Measurements from ENCODE around the gene HMG20A. TPM values are rescaled to one million over a fixed set of nuclear protein-coding genes. Genes with fewer than 3 reads are reported as not detected.
"Not testable (repeated sequence)": the region's sequence is repeated elsewhere in the genome, so short reads cannot be mapped to it uniquely, and the experiment has no call there.

The HMG20A gene
- total RNA-seq, 1 experiment from 2014 or later = 62.2 TPM

GRCh38 chr15:77410157-77410500 lies 10.6 kb upstream of the HMG20A start:
- H3K9me3 Mint-ChIP-seq = peaks cover 12% of the 10 kb centered on the region

DNA sequence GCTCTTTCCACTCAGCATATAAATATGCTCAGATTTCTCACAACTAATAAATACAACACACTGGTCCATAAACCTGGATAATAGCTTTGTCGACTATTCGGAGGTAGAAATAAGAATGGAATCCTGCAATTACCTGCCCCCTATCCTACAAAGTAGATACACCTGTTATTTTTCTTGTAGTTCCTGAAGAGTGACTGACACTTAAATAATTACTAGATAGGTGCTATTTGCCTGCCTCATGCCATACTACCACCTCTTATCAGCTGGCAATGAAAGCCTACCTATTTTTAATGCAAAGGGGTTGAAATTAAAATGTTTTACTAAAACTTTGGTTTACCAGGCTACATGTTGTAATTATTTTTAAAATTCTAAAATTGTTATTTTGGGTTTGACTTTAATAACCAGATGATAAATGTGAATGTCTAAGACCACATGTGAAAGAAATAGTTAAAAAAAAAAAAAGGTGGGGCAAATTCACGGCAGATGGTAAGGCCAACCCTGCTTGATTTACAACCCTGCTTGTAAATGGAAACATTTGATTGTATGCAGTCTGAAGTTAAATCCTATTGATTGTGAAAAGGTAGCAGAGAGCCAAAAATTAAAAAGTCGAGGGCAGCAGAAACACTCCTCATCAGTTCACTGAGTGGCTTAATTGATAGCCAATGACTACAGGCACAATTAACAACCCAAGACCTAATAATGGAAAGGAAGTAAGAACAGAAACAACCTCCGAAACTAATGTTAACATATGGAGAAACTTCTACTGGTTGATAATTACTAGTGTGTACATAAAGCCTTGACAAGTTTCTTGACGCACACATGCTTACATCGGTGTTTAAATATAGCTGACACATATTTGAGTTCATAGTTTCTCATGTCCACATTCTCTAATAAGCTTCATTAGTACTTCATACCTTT lies 9.7 kb upstream of the HMG20A start:
- DNase-seq (ENCODE audit: low spot score) = no peak
- H3K27ac Mint-ChIP-seq = no peak overlapping the region
- ATAC-seq = no peak
- POLR2A ChIA-PET = no interaction called here
- peaks cover 35% of the 10 kb centered on the region for H3K4me1 Mint-ChIP-seq
- peaks cover 12% of the 10 kb centered on the region for H3K9me3 Mint-ChIP-seq
- H3K36me3 Mint-ChIP-seq = peaks cover 9% of the 10 kb centered on the region; the same call in 1 of the 2 replicates
- H3K4me3 Mint-ChIP-seq = no peak overlapping the region
- H3K27me3 Mint-ChIP-seq (ENCODE audit: low read depth) = no peaks in the 10 kb centered on the region; the same call in 1 of the 2 replicates
- CTCF ChIA-PET = interaction anchor here (0.8 to 1.2 kb wide), 3 partner anchors 8 to 304 kb away, joined by 3 to 4 read pairs (median 3); no protein-coding TSS in a partner anchor
- TF ChIP-seq, protein P1, sequence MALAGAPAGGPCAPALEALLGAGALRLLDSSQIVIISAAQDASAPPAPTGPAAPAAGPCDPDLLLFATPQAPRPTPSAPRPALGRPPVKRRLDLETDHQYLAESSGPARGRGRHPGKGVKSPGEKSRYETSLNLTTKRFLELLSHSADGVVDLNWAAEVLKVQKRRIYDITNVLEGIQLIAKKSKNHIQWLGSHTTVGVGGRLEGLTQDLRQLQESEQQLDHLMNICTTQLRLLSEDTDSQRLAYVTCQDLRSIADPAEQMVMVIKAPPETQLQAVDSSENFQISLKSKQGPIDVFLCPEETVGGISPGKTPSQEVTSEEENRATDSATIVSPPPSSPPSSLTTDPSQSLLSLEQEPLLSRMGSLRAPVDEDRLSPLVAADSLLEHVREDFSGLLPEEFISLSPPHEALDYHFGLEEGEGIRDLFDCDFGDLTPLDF (CRISPR knock-in tag; IDR thresholded peaks at IDR 0.05) = no peak
- no peak for TF ChIP-seq NFYB (CRISPR knock-in tag; conservative IDR thresholded peaks at IDR 0.05; ENCODE audit: low read depth)
- no peak for TF ChIP-seq HMGA2 (CRISPR knock-in tag; IDR thresholded peaks at IDR 0.05)
- TF ChIP-seq ZNF416 (CRISPR knock-in tag; IDR thresholded peaks at IDR 0.05) = no peak
- TF ChIP-seq ATF3 (CRISPR knock-in tag; conservative IDR thresholded peaks at IDR 0.05) = no peak
- TF ChIP-seq SOX15 (CRISPR knock-in tag; IDR thresholded peaks at IDR 0.05) = no peak
- no peak for TF ChIP-seq ZNF232 (CRISPR knock-in tag; IDR thresholded peaks at IDR 0.05)
- TF ChIP-seq, protein P2, sequence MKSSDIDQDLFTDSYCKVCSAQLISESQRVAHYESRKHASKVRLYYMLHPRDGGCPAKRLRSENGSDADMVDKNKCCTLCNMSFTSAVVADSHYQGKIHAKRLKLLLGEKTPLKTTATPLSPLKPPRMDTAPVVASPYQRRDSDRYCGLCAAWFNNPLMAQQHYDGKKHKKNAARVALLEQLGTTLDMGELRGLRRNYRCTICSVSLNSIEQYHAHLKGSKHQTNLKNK (CRISPR knock-in tag; IDR thresholded peaks at IDR 0.05) = no peak
- TF ChIP-seq NFATC4 (CRISPR knock-in tag; IDR thresholded peaks at IDR 0.05) = no peak
- no peak for TF ChIP-seq SMAD3 (CRISPR knock-in tag; IDR thresholded peaks at IDR 0.05; ENCODE audit: borderline replicate concordance)
- no peak for TF ChIP-seq ZNF138 (CRISPR knock-in tag; conservative IDR thresholded peaks at IDR 0.05)
- TF ChIP-seq NR3C1 (CRISPR knock-in tag; conservative IDR thresholded peaks at IDR 0.05; ENCODE audit: low read depth) = no peak
- no peak for TF ChIP-seq CREB1 (CRISPR knock-in tag; IDR thresholded peaks at IDR 0.05)
- TF ChIP-seq TEAD1 (CRISPR knock-in tag; IDR thresholded peaks at IDR 0.05) = no peak
- TF ChIP-seq OVOL2 (CRISPR knock-in tag; IDR thresholded peaks at IDR 0.05; ENCODE audit: borderline replicate concordance) = no peak

More at GRCh38 chr15:77410157-77410500, 10.6 kb upstream of the HMG20A start:
- ATAC-seq; POLR2A ChIA-PET; H3K27me3 Mint-ChIP-seq (ENCODE audit: low read depth); DNase-seq (ENCODE audit: low spot score); H3K4me3 Mint-ChIP-seq; H3K36me3 Mint-ChIP-seq; H3K27ac Mint-ChIP-seq: not testable (repeated sequence)
- H3K4me1 Mint-ChIP-seq = peaks cover 43% of the 10 kb centered on the region
- CTCF ChIA-PET = interaction anchor here (1.2 to 1.5 kb wide), 2 partner anchors 87 to 133 kb away, joined by 3 read pairs; no protein-coding TSS in a partner anchor

DNA sequence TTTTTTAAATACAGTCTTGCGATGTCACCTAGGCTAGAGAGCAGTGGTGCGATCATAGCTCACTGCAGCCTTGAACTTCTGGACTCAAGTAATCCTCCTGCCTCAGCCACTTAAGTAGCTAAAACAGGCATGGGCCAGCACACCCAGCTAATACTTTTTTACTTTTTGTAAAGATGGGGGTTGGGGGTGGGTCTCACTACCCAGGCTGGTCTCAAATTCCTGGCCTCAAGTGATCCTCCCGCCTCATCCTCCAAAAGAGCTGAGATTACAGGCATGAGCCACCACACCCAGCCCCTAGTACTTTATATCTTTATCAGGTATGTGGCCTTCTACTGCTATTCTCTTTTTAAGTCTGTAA lies 9.1 kb upstream of the HMG20A start:
- no peak overlapping the region for H3K27ac Mint-ChIP-seq
- DNase-seq (ENCODE audit: low spot score) (no peak), ATAC-seq (no peak)
- TF ChIP-seq FOXP1 (CRISPR knock-in tag; IDR thresholded peaks at IDR 0.05; ENCODE audit: borderline replicate concordance) (no peak), JAZF1 (CRISPR knock-in tag; IDR thresholded peaks at IDR 0.05) (no peak), NR3C1 (CRISPR knock-in tag; conservative IDR thresholded peaks at IDR 0.05; ENCODE audit: low read depth) (no peak)
- peaks cover 9% of the 10 kb centered on the region; the same call in 1 of the 2 replicates for H3K36me3 Mint-ChIP-seq
- ChIA-PET CTCF (interaction anchor here (1.1 kb wide), 1 partner anchor 304 kb away, joined by 4 read pairs; no protein-coding TSS in a partner anchor), POLR2A (no interaction called here)
- H3K4me1 Mint-ChIP-seq = peaks cover 28% of the 10 kb centered on the region
- H3K9me3 Mint-ChIP-seq = peaks cover 11% of the 10 kb centered on the region
- H3K4me3 Mint-ChIP-seq = no peak overlapping the region
- no peaks in the 10 kb centered on the region; the same call in 1 of the 2 replicates for H3K27me3 Mint-ChIP-seq (ENCODE audit: low read depth)

Measured in WTC11 (cell line).